ENCODE measurements around the gene QRFP.

QRFP gene

GRCh38 chr9:130847306-130848217 is 49.0 kb downstream of the QRFP start:
- peak; percentile 100 for DNase-seq

- DNase-seq = peak; percentile 85
Measured at GRCh38 chr9:130846487-130847305, 49.9 kb downstream of the QRFP start.

GRCh38 chr9:130845901-130846481 is 50.6 kb downstream of the QRFP start:
- peak; percentile 86 for DNase-seq

- no peak for DNase-seq
Measured at GRCh38 chr9:130845254-130845653, 51.4 kb downstream of the QRFP start.

- DNase-seq = no peak
Measured at GRCh38 chr9:130844044-130844451, 52.6 kb downstream of the QRFP start.

- DNase-seq = no peak
Measured at GRCh38 chr9:130843049-130843908, 53.3 kb downstream of the QRFP start.

All from fibroblast of skin of right biceps (primary cell).